WERI-Rb-1 (cell line): ENCODE results near the gene OPN1MW.
"Not testable (repeated sequence)": the region's sequence is repeated elsewhere in the genome, so short reads cannot be mapped to it uniquely, and the experiment has no call there.

Experiments used
- DNase-seq: peaks from one replicate; pipeline ENCODE4 v3.0.0-alpha.2; 2020
- H3K27ac ChIP-seq: fragments of 250-450 bp; sonication (Bioruptor Pico); 2 replicates; pipeline ENCODE4 v1.5.1; 2020; ENCODE audit warnings: mild to moderate bottlenecking, moderate library complexity
- H3K27me3 ChIP-seq: fragments of 250-450 bp; sonication (Bioruptor Pico); 2 replicates; pipeline ENCODE4 v1.5.1; 2021; ENCODE audit warnings: mild to moderate bottlenecking, low read depth, moderate library complexity; ENCODE audit not compliant: insufficient read depth, severe bottlenecking
- H3K36me3 ChIP-seq: fragments of 250-450 bp; sonication (Bioruptor Pico); 2 replicates; pipeline ENCODE4 v1.5.1; 2020; ENCODE audit warnings: mild to moderate bottlenecking, moderate library complexity
- H3K4me3 ChIP-seq: 2 replicates; pipeline ENCODE4 v1.5.1; 2011; ENCODE audit warnings: low read depth, mild to moderate bottlenecking, control low read depth, low read length
- H3K9me3 ChIP-seq: fragments of 250-450 bp; sonication (Bioruptor Pico); 2 replicates; pipeline ENCODE4 v1.5.1; 2021; ENCODE audit warnings: mild to moderate bottlenecking, moderate library complexity; ENCODE audit not compliant: severe bottlenecking
- TF ChIP-seq, protein P1 (sequence below): IDR thresholded peaks from 2 replicates; pipeline ENCODE4 v1.5.1; 2011; ENCODE audit warnings: low read depth, mild to moderate bottlenecking, control low read depth, inconsistent platforms, low read length

Gene OPN1MW

GRCh38 chrX:154182296-154182695, at the start of gene OPN1MW:
Gene OPN1MW, plus strand, starts transcription at chrX:154182596. Its CDS starts 82 bp downstream, at chrX:154182678.
- H3K27me3 ChIP-seq, DNase-seq, H3K4me3 ChIP-seq, H3K27ac ChIP-seq, H3K36me3 ChIP-seq, H3K9me3 ChIP-seq: not testable (repeated sequence)

- Histone ChIP-seq H3K27ac (no peak overlapping the region), H3K4me3 (no peak overlapping the region), H3K36me3 (no peaks in the 10 kb centered on the region), H3K27me3 (peaks cover 2% of the 10 kb centered on the region), H3K9me3 (no peaks in the 10 kb centered on the region)
- DNase-seq = no peak
- TF ChIP-seq, protein P1, sequence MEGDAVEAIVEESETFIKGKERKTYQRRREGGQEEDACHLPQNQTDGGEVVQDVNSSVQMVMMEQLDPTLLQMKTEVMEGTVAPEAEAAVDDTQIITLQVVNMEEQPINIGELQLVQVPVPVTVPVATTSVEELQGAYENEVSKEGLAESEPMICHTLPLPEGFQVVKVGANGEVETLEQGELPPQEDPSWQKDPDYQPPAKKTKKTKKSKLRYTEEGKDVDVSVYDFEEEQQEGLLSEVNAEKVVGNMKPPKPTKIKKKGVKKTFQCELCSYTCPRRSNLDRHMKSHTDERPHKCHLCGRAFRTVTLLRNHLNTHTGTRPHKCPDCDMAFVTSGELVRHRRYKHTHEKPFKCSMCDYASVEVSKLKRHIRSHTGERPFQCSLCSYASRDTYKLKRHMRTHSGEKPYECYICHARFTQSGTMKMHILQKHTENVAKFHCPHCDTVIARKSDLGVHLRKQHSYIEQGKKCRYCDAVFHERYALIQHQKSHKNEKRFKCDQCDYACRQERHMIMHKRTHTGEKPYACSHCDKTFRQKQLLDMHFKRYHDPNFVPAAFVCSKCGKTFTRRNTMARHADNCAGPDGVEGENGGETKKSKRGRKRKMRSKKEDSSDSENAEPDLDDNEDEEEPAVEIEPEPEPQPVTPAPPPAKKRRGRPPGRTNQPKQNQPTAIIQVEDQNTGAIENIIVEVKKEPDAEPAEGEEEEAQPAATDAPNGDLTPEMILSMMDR = no peak
These were observed 46.8 kb upstream of the OPN1MW start for GRCh38 chrX:154135458-154136229.

DNA sequence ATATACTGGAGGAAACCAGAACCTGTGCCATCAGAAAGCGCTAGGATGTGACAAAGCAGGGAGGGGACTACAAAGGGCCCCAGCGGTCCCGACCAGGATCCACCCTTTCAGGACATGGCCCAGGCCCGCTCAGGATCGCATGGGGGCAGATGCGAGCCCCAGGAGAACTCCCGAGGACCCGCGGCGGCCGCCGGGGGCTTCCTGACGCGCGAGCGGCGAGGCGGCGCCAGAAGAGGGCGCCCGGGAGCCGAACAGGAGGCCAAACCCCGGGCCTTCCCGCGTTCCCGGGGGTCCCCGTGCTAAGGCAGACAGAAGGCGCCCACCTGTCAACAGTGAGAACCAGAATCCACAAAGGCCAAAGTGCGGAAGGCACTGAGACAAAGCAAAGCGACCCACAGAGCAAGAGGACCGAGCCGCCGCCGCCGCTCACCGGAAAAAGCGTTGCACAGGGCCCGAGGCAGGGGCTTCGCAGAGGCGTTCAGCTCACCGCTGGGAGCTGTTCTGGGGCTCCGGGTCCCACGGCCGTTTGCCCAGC, 45.7 kb upstream of the OPN1MW start:
- H3K9me3 ChIP-seq = no peaks in the 10 kb centered on the region
- no peaks in the 10 kb centered on the region for H3K36me3 ChIP-seq
- no peak overlapping the region for H3K4me3 ChIP-seq
- DNase-seq = peak; percentile 89
- H3K27ac ChIP-seq = peak overlapping the region; percentile 46; the same call in 1 of the 2 replicates
- TF ChIP-seq, protein P1 = peak; percentile 86
- H3K27me3 ChIP-seq = peaks cover 2% of the 10 kb centered on the region

DNA sequence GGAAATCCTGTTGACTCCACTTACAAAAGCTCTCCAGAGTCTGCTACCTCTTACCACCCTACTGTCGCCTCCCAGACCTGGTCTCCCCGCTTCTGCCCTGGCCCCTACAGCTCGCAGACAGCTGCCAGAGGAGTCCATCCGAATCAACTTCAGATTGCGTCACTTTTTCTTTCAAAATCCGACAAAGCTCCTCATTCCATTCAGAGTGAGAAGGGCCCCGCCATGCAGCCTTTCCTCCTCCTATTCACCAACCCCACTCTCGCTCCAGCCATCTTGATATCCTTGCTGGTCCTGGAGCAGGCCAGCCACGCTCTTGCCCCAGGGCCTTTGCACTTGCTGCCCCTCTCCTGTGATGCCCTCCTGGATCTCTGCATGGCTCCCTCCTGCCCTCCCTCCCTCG, 43.5 kb upstream of the OPN1MW start:
- Histone ChIP-seq H3K27me3 (peaks cover 2% of the 10 kb centered on the region), H3K9me3 (no peaks in the 10 kb centered on the region), H3K27ac (peak overlapping the region; percentile 78), H3K4me3 (no peak overlapping the region), H3K36me3 (no peaks in the 10 kb centered on the region)
- no peak for DNase-seq
- TF ChIP-seq, protein P1 = no peak

- peak overlapping the region; percentile 28 for H3K4me3 ChIP-seq
- peak; percentile 84 for DNase-seq
- no peaks in the 10 kb centered on the region for H3K9me3 ChIP-seq
- no peaks in the 10 kb centered on the region for H3K27me3 ChIP-seq
- TF ChIP-seq, protein P1 = no peak
- H3K36me3 ChIP-seq = no peaks in the 10 kb centered on the region
- peak overlapping the region; percentile 78 for H3K27ac ChIP-seq
These were observed 42.2 kb upstream of the OPN1MW start for GRCh38 chrX:154140206-154140605.

DNA sequence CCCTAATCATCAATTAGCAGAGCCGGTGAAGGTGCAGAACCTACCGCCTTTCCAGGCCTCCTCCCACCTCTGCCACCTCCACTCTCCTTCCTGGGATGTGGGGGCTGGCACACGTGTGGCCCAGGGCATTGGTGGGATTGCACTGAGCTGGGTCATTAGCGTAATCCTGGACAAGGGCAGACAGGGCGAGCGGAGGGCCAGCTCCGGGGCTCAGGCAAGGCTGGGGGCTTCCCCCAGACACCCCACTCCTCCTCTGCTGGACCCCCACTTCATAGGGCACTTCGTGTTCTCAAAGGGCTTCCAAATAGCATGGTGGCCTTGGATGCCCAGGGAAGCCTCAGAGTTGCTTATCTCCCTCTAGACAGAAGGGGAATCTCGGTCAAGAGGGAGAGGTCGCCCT, 41.7 kb upstream of the OPN1MW start:
- no peaks in the 10 kb centered on the region for H3K27me3 ChIP-seq
- H3K27ac ChIP-seq = peak overlapping the region; percentile 78
- H3K36me3 ChIP-seq = no peaks in the 10 kb centered on the region
- no peaks in the 10 kb centered on the region for H3K9me3 ChIP-seq
- no peak overlapping the region for H3K4me3 ChIP-seq
- TF ChIP-seq, protein P1 = no peak
- DNase-seq = peak; percentile 48
